OCI-LY3 (cell line): ENCODE data around the gene LRRN4CL.
A peak's percentile ranks its signal among the peaks of the same experiment; 100 is the strongest.

Source experiments
- H2AFZ ChIP-seq: fragments of 200-600, 300-600 bp; shearing (Covaris generic); 2 replicates; pipeline ENCODE4 v1.6.0; 2014; ENCODE audit warnings: antibody characterized with exemption, low read depth, low read length
- H3K27ac ChIP-seq: fragments of 200-600, 300-600 bp; sonication (generic); 2 replicates; pipeline ENCODE4 v1.5.1; 2014; ENCODE audit warnings: mild to moderate bottlenecking, low read length, moderate library complexity, mixed read lengths
- H3K27me3 ChIP-seq: fragments of 200-600, 300-600 bp; sonication (generic); 2 replicates; pipeline ENCODE4 v1.6.1; 2014; ENCODE audit warnings: low read depth, low read length, mixed read lengths
- H3K36me3 ChIP-seq: fragments of 200-600, 300-600 bp; sonication (generic); replicated peaks from 2 replicates; pipeline ENCODE3; 2014; ENCODE audit warnings: low read depth, low read length, mixed read lengths
- H3K4me1 ChIP-seq: fragments of 300-600, 200-600 bp; sonication (generic); 2 replicates; pipeline ENCODE4 v1.6.1; 2014; ENCODE audit warnings: low read length, mixed read lengths
- H3K4me2 ChIP-seq: fragments of 200-600, 300-600 bp; sonication (generic); 2 replicates; pipeline ENCODE4 v1.6.1; 2014; ENCODE audit warnings: low read length, mixed read lengths
- H3K4me3 ChIP-seq: fragments of 300-600, 200-600 bp; sonication (generic); 2 replicates; pipeline ENCODE4 v1.5.1; 2014; ENCODE audit warnings: antibody characterized with exemption, mild to moderate bottlenecking, low read length, moderate library complexity
- H3K79me2 ChIP-seq: fragments of 300-600, 200-600 bp; shearing (Covaris generic); 2 replicates; pipeline ENCODE4 v1.6.1; 2014; ENCODE audit warnings: mild to moderate bottlenecking, low read length, mixed read lengths
- H3K9ac ChIP-seq: fragments of 300-600, 200-600 bp; shearing (Covaris generic); 2 replicates; pipeline ENCODE4 v1.6.0; 2014; ENCODE audit warnings: mild to moderate bottlenecking, low read length, moderate library complexity
- H3K9me3 ChIP-seq: fragments of 200-600, 300-600 bp; shearing (Covaris generic); 2 replicates; pipeline ENCODE4 v1.6.1; 2014; ENCODE audit warnings: low read length, mixed read lengths; ENCODE audit not compliant: insufficient read depth
- H4K20me1 ChIP-seq: fragments of 200-600, 300-600 bp; sonication (generic); 2 replicates; pipeline ENCODE4 v1.6.1; 2016; ENCODE audit warnings: low read length, mixed read lengths; ENCODE audit not compliant: insufficient read depth
- EZH2phosphoT487 ChIP-seq: fragments of 200-600 bp; shearing (Covaris generic); IDR thresholded peaks from 2 replicates; pipeline ENCODE4 v1.6.1; 2018; ENCODE audit warnings: antibody characterized with exemption, mixed run types, low read depth
- TF ChIP-seq, protein P1 (sequence below): fragments of 200-600, 300-600 bp; sonication (generic); IDR thresholded peaks from 2 replicates; pipeline ENCODE4 v1.5.1; 2014; ENCODE audit warnings: antibody characterized with exemption, low read length, low read depth

LRRN4CL gene

DNA sequence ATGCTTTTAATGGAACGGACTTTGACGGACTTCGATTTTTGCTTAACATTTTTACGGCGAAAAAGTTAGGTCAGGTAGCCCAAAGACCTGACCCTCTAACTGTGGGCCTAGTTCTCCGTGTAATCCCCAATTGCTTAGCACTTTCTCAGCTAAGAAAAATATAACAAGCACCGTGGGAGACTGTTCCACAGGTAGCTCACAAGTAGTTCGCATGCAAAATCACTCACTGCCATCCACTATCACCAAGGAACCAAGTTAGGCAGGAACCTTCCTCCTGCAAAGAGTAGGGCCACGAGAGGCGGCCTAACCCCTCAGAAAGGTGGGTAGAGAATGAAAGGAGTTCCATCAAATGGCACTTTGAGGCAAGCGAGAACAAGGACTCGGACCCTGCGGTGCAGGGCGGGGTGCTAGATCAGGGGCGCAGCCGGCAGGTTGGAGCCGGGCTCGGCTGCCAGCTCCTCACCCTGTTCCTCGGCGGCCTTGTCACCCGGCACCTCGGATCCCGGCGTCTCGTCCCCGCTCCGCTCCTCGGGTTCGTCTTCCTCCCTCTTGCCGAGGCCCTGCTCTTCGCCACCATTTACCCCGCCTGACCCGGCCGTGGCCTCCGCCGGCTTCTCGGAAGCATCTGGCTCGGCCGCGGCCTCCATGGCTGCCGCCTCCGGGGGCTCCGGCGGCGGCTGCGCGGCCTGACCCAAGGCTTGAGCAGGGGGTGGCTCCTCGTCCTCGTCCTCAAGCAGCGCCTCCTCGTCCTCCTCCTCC lies 37.0 kb upstream of the LRRN4CL start:
- H4K20me1 ChIP-seq, result peaks cover 28% of the 10 kb centered on the region

DNA sequence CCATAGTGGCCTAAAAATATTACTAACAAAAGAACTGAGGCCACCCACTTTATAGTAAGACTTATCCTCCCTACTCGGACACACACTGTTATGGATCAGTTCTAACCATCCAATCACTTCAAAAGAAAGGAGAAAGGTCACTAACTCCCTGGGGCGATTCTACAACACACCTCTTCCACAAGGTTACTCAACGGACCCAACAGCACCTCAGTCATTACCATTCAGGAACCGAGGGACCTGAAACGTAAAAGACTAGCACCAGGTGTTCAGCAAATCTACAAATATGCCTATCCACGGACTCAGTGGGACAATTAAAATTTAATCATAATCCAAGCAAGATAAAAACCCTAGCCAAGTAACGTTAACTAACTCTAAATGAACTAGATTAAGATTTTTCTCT lies 36.3 kb upstream of the LRRN4CL start:
- H3K4me3 ChIP-seq, result peak overlapping the region; percentile 91
- no peaks in the 10 kb centered on the region for H3K27me3 ChIP-seq
- H3K4me1 ChIP-seq, result peaks cover 17% of the 10 kb centered on the region
- H3K27ac ChIP-seq, result peak overlapping the region; percentile 96
- peak overlapping the region; percentile 91 for H3K4me2 ChIP-seq
- no peak overlapping the region for H2AFZ ChIP-seq
- no peak for TF ChIP-seq EZH2phosphoT487
- TF ChIP-seq, protein P1, sequence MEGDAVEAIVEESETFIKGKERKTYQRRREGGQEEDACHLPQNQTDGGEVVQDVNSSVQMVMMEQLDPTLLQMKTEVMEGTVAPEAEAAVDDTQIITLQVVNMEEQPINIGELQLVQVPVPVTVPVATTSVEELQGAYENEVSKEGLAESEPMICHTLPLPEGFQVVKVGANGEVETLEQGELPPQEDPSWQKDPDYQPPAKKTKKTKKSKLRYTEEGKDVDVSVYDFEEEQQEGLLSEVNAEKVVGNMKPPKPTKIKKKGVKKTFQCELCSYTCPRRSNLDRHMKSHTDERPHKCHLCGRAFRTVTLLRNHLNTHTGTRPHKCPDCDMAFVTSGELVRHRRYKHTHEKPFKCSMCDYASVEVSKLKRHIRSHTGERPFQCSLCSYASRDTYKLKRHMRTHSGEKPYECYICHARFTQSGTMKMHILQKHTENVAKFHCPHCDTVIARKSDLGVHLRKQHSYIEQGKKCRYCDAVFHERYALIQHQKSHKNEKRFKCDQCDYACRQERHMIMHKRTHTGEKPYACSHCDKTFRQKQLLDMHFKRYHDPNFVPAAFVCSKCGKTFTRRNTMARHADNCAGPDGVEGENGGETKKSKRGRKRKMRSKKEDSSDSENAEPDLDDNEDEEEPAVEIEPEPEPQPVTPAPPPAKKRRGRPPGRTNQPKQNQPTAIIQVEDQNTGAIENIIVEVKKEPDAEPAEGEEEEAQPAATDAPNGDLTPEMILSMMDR, result no peak
- H3K9ac ChIP-seq, result peak overlapping the region; percentile 99
- peaks cover 28% of the 10 kb centered on the region for H4K20me1 ChIP-seq
- peaks cover 55% of the 10 kb centered on the region for H3K36me3 ChIP-seq
- peaks cover 88% of the 10 kb centered on the region for H3K79me2 ChIP-seq
- H3K9me3 ChIP-seq, result no peaks in the 10 kb centered on the region

More for the DNA sequence above, 37.0 kb upstream of the LRRN4CL start:
- Histone ChIP-seq H3K79me2 (peaks cover 86% of the 10 kb centered on the region), H3K4me1 (peaks cover 17% of the 10 kb centered on the region), H2AFZ (no peak overlapping the region), H3K27ac (peak overlapping the region; percentile 96), H3K36me3 (peaks cover 51% of the 10 kb centered on the region), H3K9me3 (no peaks in the 10 kb centered on the region), H3K27me3 (no peaks in the 10 kb centered on the region), H3K9ac (peak overlapping the region; percentile 99), H3K4me2 (peak overlapping the region; percentile 91), H3K4me3 (peak overlapping the region; percentile 91)
- TF ChIP-seq, protein P1, result no peak
- no peak for TF ChIP-seq EZH2phosphoT487

DNA sequence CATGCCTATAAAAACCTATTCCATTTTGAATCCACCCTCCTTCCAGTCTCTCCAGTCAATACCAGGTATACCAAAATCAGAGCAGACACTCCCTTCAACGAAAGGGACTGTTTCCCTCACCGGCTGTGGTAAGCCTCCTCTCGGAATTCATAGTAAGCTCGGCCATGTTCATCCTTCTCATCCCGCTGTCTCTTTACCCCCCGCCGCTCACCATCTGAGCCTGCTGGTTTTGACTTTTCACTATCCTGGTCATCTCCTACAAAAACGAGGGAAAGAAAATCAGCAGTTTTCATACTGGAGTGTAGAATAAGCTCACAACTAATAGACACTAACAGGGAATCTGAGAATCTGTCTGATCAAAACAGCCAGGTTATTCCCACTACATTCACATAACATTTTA lies 34.8 kb upstream of the LRRN4CL start:
- H3K36me3 ChIP-seq, result peaks cover 66% of the 10 kb centered on the region
- TF ChIP-seq, protein P1, result no peak
- no peak for TF ChIP-seq EZH2phosphoT487
- H2AFZ ChIP-seq, result no peak overlapping the region
- H3K27me3 ChIP-seq, result no peaks in the 10 kb centered on the region
- H3K9ac ChIP-seq, result 0 out of 2 replicates have a peak overlapping the region, but pooled peaks have one; percentile 99
- peaks cover 28% of the 10 kb centered on the region for H4K20me1 ChIP-seq
- H3K4me3 ChIP-seq, result peak overlapping the region; percentile 91; the same call in 1 of the 2 replicates
- peaks cover 9% of the 10 kb centered on the region for H3K4me1 ChIP-seq
- peak overlapping the region; percentile 91 for H3K4me2 ChIP-seq
- H3K9me3 ChIP-seq, result no peaks in the 10 kb centered on the region
- H3K27ac ChIP-seq, result no peak overlapping the region
- H3K79me2 ChIP-seq, result peaks cover 84% of the 10 kb centered on the region

DNA sequence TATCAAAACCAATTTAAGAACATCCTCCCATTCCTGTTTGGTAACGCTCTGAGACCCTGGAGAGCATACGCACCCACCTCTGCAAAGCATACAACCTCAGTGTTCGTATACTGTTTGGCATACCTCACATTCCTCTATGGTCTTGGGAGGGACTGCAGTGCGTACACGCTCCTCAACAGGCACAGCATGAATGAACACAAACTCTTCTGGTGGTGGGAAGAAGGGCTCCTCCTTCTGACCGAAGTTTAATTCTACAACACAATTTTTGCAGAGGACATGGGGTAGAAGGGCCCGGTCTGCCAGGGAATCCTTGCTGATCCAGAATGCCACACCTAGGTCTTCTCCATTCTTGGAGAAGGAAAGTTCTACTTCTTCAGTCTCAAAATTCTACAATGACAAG lies 32.7 kb upstream of the LRRN4CL start:
- Histone ChIP-seq H4K20me1 (peaks cover 28% of the 10 kb centered on the region), H3K27me3 (no peaks in the 10 kb centered on the region), H2AFZ (no peak overlapping the region), H3K4me2 (no peak overlapping the region), H3K27ac (no peak overlapping the region), H3K9ac (no peak overlapping the region), H3K9me3 (no peaks in the 10 kb centered on the region), H3K4me3 (no peak overlapping the region), H3K36me3 (peaks cover 82% of the 10 kb centered on the region), H3K79me2 (peaks cover 89% of the 10 kb centered on the region), H3K4me1 (peaks cover 9% of the 10 kb centered on the region)
- no peak for TF ChIP-seq EZH2phosphoT487
- TF ChIP-seq, protein P1, result peak; percentile 4; the same call in 1 of the 2 replicates
